Kidney glomerular epithelial cell (primary cell): ENCODE data around the gene ETFA.
"Not testable (repeated sequence)": the region's sequence is repeated elsewhere in the genome, so short reads cannot be mapped to it uniquely, and the experiment has no call there.

Experiments used
- DNase-seq: peaks from one replicate; lab custom pipeline; 2025; lab: John Stamatoyannopoulos, UW

ETFA gene

DNA sequence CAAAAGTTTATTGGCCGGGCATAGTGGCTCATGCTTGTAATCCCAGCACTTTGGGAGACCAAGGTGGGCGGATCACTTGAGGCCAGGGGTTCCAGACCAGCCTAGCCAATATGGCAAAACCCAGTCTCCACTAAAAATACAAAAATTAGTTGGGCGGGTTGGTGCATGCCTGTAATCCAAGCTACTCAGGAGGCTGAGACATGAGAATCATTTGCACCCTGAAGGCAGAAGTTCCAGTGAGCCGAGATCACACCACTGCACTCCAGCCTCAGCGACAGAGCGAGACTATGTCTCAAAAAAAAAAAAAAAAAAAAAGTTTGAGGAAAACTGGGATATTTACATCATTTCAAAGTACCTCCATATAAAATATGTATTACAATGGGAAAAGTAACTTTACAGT is 40.4 kb downstream of the ETFA start:
- DNase-seq = no peak

GRCh38 chr15:76267077-76267476 is 44.2 kb downstream of the ETFA start:
- DNase-seq = no peak

DNA sequence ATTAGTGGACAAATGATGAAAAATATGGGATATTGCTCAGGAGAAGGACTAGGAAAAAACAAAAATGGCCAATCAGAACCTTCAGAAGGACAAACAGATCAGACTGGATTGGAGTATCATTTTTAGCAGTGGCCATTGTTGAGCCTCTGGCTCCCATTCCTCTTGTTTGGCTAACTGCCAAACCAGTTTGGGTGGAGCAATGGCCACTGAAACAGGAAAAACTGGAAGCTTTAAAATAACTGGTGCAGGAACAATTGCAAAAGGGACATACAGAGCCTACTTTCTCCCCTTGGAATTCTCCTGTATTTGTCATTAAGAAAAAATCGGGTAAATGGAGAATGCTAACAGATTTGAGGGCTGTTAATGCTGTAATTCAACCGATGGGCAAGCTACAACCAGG is 45.5 kb downstream of the ETFA start:
- DNase-seq = not testable (repeated sequence)

DNA sequence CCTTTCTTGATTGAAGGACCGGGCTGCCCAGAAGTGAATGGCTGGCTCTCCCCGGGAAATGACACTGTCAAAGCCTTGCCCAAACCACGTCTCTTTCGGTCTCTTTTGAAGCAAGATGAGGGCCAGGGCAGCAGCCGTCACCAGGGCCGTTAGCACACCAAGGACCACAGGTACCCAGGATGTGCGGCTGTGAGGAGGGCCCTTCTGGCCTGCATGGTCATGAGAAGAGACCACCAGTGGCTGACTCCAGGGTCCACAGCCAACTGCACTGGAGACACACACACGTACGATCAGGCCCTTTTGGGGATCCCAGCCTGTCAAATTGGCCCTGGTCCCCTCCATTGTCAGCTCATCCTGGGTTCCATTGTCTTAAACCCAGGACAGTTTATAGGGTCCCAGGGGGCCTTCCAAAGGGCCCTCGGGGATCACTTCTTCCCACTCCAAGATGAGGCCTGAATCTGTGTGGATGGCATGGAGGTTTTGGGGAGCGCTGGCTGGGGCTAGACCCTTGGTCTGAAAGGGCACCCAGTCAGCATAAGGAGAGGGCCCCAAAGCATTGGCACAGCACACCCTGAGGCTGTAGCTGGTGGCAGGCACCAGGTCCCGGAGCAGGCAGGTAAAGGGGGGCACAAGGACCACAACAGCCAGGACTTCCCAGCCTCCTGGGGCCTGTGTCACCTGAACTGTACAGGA is 50.9 kb downstream of the ETFA start:
- DNase-seq = no peak

DNA sequence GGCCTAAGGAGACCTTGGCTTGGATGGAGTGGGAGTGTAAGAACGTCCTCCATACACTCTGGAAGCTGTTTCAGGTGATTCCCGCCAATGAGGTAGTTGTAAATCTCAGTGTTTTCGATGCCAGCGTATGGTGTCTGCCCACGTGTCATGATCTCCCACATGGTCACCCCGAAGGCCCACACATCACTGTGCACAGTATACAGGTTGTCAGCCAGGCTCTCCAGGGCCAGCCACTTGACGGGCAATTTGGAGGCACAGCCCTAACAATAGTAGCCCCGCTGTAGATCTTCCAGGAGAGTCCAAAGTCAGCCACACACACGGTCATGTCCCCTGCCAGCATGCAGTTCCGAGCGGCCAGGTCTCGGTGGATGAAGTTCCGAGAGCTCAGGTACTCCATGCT is 51.9 kb downstream of the ETFA start:
- DNase-seq = no peak

- no peak for DNase-seq
Observed at GRCh38 chr15:76258460-76258859, 52.8 kb downstream of the ETFA start.

GRCh38 chr15:76253691-76254473 is 57.4 kb downstream of the ETFA start:
- no peak for DNase-seq

DNA sequence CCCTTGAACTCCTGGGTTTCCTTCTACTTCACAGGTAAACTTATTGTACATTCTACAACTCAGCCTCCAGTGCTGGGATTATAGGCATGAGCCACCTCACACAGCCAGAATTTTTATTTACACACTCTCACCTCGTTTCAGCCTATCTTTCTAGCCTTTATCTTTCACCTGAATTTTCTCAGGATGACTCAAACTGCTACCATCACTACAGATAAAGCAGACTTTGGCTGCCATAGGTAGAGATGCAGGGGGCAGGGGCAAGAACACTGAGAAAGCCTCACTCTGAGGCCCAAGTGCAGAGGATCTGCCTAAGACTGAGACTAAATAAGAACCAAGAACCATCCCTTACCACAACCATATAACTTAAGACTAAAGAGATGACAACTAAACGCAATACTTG is 59.0 kb downstream of the ETFA start:
- DNase-seq = no peak

DNA sequence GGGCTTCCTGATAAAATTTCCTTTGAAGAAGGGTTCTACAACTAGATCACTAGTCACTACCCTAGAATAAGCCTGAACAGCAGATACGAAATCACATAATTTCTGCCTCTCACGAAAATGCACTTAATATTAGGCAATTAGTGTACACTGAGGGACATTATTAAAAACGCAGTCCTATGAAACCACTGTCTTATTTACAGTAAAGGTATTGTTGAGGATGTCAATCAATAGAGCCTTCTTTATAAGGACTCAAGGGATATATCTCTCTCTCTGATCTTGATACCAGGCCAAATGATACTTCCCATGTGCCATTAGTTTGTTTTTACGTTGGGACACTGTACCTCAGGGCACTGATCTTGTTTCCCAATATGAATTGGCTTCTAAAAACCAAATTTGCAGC is 59.6 kb downstream of the ETFA start:
- DNase-seq = no peak

- no peak for DNase-seq
Observed at GRCh38 chr15:76245072-76245610, 66.1 kb downstream of the ETFA start.

- no peak for DNase-seq
Observed at GRCh38 chr15:76239786-76240185, 71.5 kb downstream of the ETFA start.

DNA sequence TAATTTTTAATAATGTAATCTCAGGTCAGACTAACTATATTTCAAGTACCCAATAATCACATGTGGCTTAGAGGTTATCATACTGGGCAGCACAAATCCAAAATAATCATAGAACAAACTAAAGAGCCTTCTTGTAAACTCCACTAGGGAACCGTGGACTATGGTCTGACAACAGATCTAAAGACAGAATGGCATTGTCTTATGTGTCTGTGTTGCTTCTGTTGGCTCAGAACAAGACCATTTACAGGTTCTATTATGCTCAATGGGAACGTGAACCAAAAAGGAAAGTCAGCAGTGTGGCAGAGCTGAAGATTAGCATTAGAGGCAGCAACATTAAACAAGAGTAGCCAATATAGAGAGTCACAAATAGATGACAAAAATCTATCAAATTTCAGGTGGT is 74.9 kb downstream of the ETFA start:
- no peak for DNase-seq

GRCh38 chr15:76235186-76235826 is 76.0 kb downstream of the ETFA start:
- DNase-seq = peak; percentile 52

DNA sequence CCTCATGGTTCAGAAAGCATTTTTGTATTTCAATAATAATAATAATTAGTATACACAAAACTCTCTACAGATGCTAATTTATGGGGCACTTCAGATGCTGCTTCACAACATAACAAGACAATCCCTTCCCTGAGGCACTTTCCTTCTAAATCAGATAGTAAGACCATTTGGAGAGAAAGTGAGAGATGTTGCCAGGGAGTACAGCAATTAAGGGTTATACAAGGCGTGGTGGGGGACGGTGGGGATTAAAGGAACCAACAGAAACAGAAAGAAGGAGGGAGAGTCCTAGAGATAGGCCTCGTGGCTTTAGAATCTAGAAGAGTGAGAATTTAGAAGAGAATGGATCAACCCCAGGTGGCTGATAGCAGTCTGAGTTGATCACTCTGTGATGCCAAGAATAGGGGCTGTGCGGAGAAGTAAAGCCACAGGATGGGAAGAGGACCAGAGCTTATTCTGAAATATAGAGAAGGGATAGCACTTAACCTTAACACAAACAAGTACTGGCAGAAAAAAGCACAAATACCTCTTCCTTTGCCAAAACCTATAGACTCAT is 76.9 kb downstream of the ETFA start:
- no peak for DNase-seq

DNA sequence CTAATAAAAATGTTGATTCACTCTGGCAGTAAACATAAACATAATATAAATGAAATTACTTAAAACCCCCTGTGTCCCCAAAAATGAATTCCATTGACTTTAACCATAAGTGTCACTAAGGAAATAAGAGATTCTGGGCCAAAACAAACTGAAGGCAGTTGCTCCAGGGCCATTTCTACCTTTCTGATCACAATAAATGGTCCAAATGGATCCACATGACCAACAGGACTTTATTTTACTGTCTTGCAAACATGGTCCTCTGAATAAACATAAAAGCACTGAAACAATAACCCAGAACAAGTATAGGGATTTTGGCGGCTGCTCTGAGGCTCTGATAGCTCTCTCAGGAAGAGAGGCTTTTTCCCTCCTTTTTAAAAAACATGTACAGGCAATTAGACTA is 77.3 kb downstream of the ETFA start:
- DNase-seq = no peak

DNA sequence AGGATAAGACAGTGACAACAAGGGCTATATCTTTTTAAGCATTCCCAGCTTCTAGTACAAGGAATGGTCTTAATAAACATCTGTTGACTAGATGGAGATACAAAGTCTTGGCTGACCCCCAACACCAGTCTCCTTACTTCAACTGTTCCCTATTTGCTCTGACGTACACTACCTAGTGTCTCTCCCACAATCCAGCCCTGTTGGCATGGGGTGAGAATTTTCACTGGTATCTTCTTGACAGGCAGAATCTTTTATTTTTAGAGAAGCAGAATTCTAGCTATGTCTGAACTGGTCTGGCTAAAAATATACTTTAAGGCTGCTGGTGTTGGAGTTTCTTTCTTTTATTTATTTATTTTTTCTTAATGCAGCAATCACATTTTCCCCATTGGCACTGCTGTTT is 82.0 kb downstream of the ETFA start:
- DNase-seq = no peak

DNA sequence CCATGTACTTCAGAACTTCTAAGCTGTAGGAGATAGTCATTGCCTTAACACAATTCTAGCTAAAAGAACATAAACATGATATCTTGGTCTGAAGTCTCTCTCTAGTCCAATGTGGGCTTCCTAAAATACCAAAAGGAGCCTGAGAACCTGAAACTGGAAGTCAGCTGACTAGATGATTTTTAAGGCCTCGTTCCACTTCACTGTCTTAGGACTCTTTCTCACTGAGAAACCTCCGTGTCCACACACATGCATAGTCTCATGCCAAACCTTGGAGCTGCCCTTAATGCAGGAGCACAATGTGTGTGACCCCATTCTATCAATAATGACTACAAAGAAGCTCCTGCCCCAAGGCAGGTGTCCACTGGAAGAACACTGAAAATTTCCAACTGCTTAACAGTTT is 87.7 kb downstream of the ETFA start:
- DNase-seq = no peak

DNA sequence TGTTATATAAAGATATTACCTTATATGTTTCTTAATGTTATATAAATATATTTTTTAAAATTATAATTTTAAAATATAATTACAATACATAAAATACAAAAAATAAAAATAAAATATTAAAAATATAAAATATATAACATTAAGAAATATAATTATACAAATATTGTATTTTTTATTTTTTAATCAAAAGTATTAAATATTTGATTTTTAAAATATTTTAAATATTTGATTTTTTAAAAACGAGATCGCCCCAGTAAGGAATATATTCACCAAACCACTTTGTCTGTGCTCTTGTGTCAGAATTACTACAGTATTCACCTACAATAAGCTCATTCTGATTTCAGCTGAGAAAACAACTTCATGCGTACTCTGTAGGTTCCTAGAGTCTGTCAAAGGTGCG is 89.1 kb downstream of the ETFA start:
- DNase-seq = no peak

DNA sequence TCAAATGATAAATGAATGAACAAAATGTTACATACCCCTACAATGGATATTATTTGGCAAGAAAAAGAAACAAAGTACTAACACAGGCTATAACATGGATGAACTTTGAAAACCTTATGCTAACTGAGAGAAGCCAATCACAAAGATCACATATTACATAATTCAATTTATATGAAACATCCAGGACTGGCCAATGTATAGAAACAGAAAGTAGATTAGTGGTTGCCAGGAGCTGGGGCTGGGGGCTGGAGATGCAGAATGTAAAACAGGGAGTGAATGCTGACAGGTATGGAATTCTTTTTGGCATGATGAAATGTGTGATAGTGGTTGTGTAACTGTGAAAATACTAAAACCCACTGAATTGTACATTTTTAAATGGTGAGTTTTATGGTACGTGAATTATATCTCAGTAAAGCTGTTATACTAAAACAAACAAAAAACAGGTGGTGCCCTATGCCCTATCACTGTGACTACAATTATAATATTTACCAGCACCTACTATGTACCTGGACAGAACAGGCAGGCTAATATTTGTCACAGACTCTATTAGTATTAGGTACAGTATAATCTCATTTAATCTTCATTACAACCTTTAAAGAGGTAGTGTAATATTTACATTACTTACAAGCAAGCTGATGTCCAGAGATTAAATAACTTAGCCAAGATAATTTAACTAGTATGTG is 90.0 kb downstream of the ETFA start:
- DNase-seq = no peak

DNA sequence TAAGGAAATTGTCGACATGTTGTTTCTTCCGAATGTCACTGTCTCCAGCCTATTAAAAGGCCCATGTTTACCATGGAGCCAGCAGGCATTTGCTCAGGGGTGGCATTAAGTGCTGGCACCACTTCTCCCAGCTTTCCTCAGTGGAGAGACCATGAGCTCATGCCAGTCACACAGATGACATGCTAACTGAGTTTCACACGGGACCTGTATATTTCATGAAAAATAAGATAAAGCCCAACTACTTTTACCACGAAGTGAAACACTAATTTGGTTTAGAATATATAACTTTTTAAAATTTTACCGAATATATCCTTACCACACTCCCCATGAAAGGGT is 93.4 kb downstream of the ETFA start:
- no peak for DNase-seq

- DNase-seq = peak; percentile 75
Observed at GRCh38 chr15:76217029-76217881, 94.0 kb downstream of the ETFA start.
